ENCODE results near the gene INO80D.

DNA sequence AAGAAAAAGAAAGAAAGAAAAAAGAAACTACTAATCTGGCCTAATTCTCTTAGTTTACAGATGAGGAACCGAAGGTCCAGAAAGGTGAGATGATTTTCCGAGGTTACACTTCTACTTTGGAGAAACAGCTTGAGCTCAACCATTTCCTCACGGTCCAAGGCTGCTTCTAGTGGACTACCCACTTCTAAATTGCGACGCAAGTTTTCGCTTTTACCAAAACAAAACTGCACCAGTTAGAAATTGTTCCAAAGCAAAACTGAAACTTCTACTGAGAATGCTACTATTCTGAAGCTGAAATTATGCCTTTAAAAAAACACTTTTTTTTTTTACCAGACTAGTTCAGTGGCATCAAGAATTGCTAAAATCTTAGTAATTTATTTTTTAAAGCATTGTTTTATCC is 101.6 kb downstream of the INO80D start:
- TF ChIP-seq, protein P1, sequence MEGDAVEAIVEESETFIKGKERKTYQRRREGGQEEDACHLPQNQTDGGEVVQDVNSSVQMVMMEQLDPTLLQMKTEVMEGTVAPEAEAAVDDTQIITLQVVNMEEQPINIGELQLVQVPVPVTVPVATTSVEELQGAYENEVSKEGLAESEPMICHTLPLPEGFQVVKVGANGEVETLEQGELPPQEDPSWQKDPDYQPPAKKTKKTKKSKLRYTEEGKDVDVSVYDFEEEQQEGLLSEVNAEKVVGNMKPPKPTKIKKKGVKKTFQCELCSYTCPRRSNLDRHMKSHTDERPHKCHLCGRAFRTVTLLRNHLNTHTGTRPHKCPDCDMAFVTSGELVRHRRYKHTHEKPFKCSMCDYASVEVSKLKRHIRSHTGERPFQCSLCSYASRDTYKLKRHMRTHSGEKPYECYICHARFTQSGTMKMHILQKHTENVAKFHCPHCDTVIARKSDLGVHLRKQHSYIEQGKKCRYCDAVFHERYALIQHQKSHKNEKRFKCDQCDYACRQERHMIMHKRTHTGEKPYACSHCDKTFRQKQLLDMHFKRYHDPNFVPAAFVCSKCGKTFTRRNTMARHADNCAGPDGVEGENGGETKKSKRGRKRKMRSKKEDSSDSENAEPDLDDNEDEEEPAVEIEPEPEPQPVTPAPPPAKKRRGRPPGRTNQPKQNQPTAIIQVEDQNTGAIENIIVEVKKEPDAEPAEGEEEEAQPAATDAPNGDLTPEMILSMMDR (IDR thresholded peaks at IDR 0.05) = no peak
- TF ChIP-seq EP300 (IDR thresholded peaks at IDR 0.05) = no peak
- TF ChIP-seq POLR2A (IDR thresholded peaks at IDR 0.05) = no peak

Measured in stomach (tissue), 4 donors.